ENCODE measurements around the gene GAST.

Gene GAST

GRCh38 chr17:41739661-41740352, 27.7 kb downstream of the GAST start:
- DNase-seq (ENCODE audit: low read depth in 2 of 2), result peak; percentile 7 to 18

GRCh38 chr17:41740506-41740905, 28.4 kb downstream of the GAST start:
- DNase-seq (ENCODE audit: low read depth in 2 of 2), result no peak

GRCh38 chr17:41741709-41742108, 29.6 kb downstream of the GAST start:
- DNase-seq (ENCODE audit: low read depth in 2 of 2), result no peak

- DNase-seq (ENCODE audit: low read depth in 2 of 2), result no peak
Observed at GRCh38 chr17:41748275-41748674, 36.1 kb downstream of the GAST start.

GRCh38 chr17:41750862-41751261, 38.7 kb downstream of the GAST start:
- no peak for DNase-seq (ENCODE audit: low read depth in 2 of 2)

- no peak for DNase-seq (ENCODE audit: low read depth in 2 of 2)
Observed at GRCh38 chr17:41751288-41751687, 39.2 kb downstream of the GAST start.

- DNase-seq (ENCODE audit: low read depth in 2 of 2), result no peak
Observed at GRCh38 chr17:41754066-41754465, 41.9 kb downstream of the GAST start.

GRCh38 chr17:41758601-41759000, 46.5 kb downstream of the GAST start:
- DNase-seq (ENCODE audit: low read depth in 2 of 2), result no peak

- DNase-seq (ENCODE audit: low read depth in 2 of 2), result no peak
Observed at GRCh38 chr17:41760878-41761277, 48.7 kb downstream of the GAST start.

- no peak for DNase-seq (ENCODE audit: low read depth in 2 of 2)
Observed at GRCh38 chr17:41762391-41762790, 50.3 kb downstream of the GAST start.

GRCh38 chr17:41762841-41763240, 50.7 kb downstream of the GAST start:
- no peak for DNase-seq (ENCODE audit: low read depth in 2 of 2)

- DNase-seq (ENCODE audit: low read depth in 2 of 2), result no peak
Observed at GRCh38 chr17:41763327-41763726, 51.2 kb downstream of the GAST start.

Data from fibroblast of skin of left quadriceps (primary cell).